Adipocyte (in vitro differentiated cells): Measurements from ENCODE around the gene AP3B2.

Experiments used
- DNase-seq: peaks from one replicate; pipeline ENCODE4 v3.0.0-alpha.2; 2015; ENCODE audit warnings: low read depth
- H3K27me3 ChIP-seq: replicated peaks from 2 replicates; pipeline ENCODE4 v1.7.0; 2013; ENCODE audit warnings: mild to moderate bottlenecking, low read length, moderate library complexity; ENCODE audit not compliant: control insufficient read depth, insufficient read depth
- H3K36me3 ChIP-seq: 2 replicates; pipeline ENCODE4 v1.7.0; 2013; ENCODE audit warnings: low read length, mild to moderate bottlenecking, moderate library complexity; ENCODE audit not compliant: control insufficient read depth, insufficient read depth, severe bottlenecking
- H3K4me1 ChIP-seq: 2 replicates; pipeline ENCODE4 v1.7.0; 2013; ENCODE audit warnings: mild to moderate bottlenecking, low read length, moderate library complexity; ENCODE audit not compliant: control insufficient read depth, insufficient read depth
- H3K4me3 ChIP-seq: 2 replicates; pipeline ENCODE4 v1.7.0; 2013; ENCODE audit warnings: mild to moderate bottlenecking, low read length, moderate library complexity
- H3K9ac ChIP-seq: 2 replicates; pipeline ENCODE4 v1.7.0; 2013; ENCODE audit warnings: mild to moderate bottlenecking, low read length, moderate library complexity
- H3K9me3 ChIP-seq: 2 replicates; pipeline ENCODE4 v1.7.0; 2013; ENCODE audit warnings: mild to moderate bottlenecking, low read length, moderate library complexity; ENCODE audit not compliant: control insufficient read depth

AP3B2 gene

GRCh38 chr15:82709421-82710207 lies at the start of gene AP3B2:
AP3B2 (minus strand) TSS chr15:82709875; CDS start chr15:82709706, 169 bp downstream.
- H3K9ac ChIP-seq = peak within 1 kb of the TSS; percentile 78
- DNase-seq = peak; percentile 88
- peaks cover 12% of the 10 kb centered on the region for H3K4me1 ChIP-seq
- H3K4me3 ChIP-seq = peak within 1 kb of the TSS; percentile 81
- no peaks in the 10 kb centered on the region for H3K36me3 ChIP-seq
- peaks cover 19% of the 10 kb centered on the region for H3K27me3 ChIP-seq
- H3K9me3 ChIP-seq = no peaks in the 10 kb centered on the region

GRCh38 chr15:82751308-82751707 lies 41.6 kb upstream of the AP3B2 start:
- Histone ChIP-seq H3K4me3 (peak overlapping the region; percentile 98), H3K36me3 (peaks cover 34% of the 10 kb centered on the region), H3K9me3 (no peaks in the 10 kb centered on the region), H3K27me3 (no peaks in the 10 kb centered on the region), H3K9ac (peak overlapping the region; percentile 97), H3K4me1 (peaks cover 24% of the 10 kb centered on the region)
- peak; percentile 9 for DNase-seq

- peak; percentile 45 for DNase-seq
- peak overlapping the region; percentile 98 for H3K4me3 ChIP-seq
- peak overlapping the region; percentile 97 for H3K9ac ChIP-seq
- peaks cover 24% of the 10 kb centered on the region for H3K4me1 ChIP-seq
- H3K9me3 ChIP-seq = no peaks in the 10 kb centered on the region
- no peaks in the 10 kb centered on the region for H3K27me3 ChIP-seq
- peaks cover 29% of the 10 kb centered on the region for H3K36me3 ChIP-seq
Observed at GRCh38 chr15:82750831-82751180, 41.1 kb upstream of the AP3B2 start.

- peak; percentile 98 for DNase-seq
- Histone ChIP-seq H3K36me3 (peaks cover 23% of the 10 kb centered on the region), H3K9me3 (no peaks in the 10 kb centered on the region), H3K4me1 (peaks cover 24% of the 10 kb centered on the region), H3K4me3 (peak overlapping the region; percentile 98), H3K27me3 (no peaks in the 10 kb centered on the region), H3K9ac (peak overlapping the region; percentile 97)
Observed at GRCh38 chr15:82749951-82750830, 40.5 kb upstream of the AP3B2 start.

- Histone ChIP-seq H3K4me3 (no peak overlapping the region), H3K9ac (no peak overlapping the region), H3K9me3 (no peaks in the 10 kb centered on the region), H3K27me3 (no peaks in the 10 kb centered on the region), H3K36me3 (peaks cover 12% of the 10 kb centered on the region), H3K4me1 (peaks cover 24% of the 10 kb centered on the region)
- DNase-seq = no peak
Observed at GRCh38 chr15:82748315-82748714, 38.6 kb upstream of the AP3B2 start.

GRCh38 chr15:82743810-82744209 lies 34.1 kb upstream of the AP3B2 start:
- no peaks in the 10 kb centered on the region for H3K36me3 ChIP-seq
- no peaks in the 10 kb centered on the region for H3K27me3 ChIP-seq
- no peaks in the 10 kb centered on the region for H3K9me3 ChIP-seq
- peaks cover 21% of the 10 kb centered on the region for H3K4me1 ChIP-seq
- no peak overlapping the region for H3K9ac ChIP-seq
- no peak overlapping the region for H3K4me3 ChIP-seq
- DNase-seq = no peak

- Histone ChIP-seq H3K27me3 (no peaks in the 10 kb centered on the region), H3K9ac (peak overlapping the region; percentile 0), H3K4me1 (peaks cover 14% of the 10 kb centered on the region), H3K4me3 (no peak overlapping the region), H3K36me3 (no peaks in the 10 kb centered on the region), H3K9me3 (no peaks in the 10 kb centered on the region)
- DNase-seq = peak; percentile 5
Observed at GRCh38 chr15:82742134-82742533, 32.5 kb upstream of the AP3B2 start.

GRCh38 chr15:82739086-82739485 lies 29.4 kb upstream of the AP3B2 start:
- peaks cover 14% of the 10 kb centered on the region for H3K4me1 ChIP-seq
- H3K9me3 ChIP-seq = no peaks in the 10 kb centered on the region
- H3K27me3 ChIP-seq = no peaks in the 10 kb centered on the region
- no peak overlapping the region for H3K9ac ChIP-seq
- DNase-seq = no peak
- H3K4me3 ChIP-seq = no peak overlapping the region
- H3K36me3 ChIP-seq = peaks cover 6% of the 10 kb centered on the region

GRCh38 chr15:82737975-82738374 lies 28.3 kb upstream of the AP3B2 start:
- Histone ChIP-seq H3K4me3 (no peak overlapping the region), H3K4me1 (peaks cover 14% of the 10 kb centered on the region), H3K9ac (no peak overlapping the region), H3K9me3 (no peaks in the 10 kb centered on the region), H3K36me3 (peaks cover 6% of the 10 kb centered on the region), H3K27me3 (no peaks in the 10 kb centered on the region)
- no peak for DNase-seq

- DNase-seq = no peak
- H3K4me3 ChIP-seq = no peak overlapping the region
- H3K27me3 ChIP-seq = no peaks in the 10 kb centered on the region
- H3K36me3 ChIP-seq = no peaks in the 10 kb centered on the region
- no peaks in the 10 kb centered on the region for H3K4me1 ChIP-seq
- no peak overlapping the region for H3K9ac ChIP-seq
- H3K9me3 ChIP-seq = no peaks in the 10 kb centered on the region
Observed at GRCh38 chr15:82731527-82731926, 21.9 kb upstream of the AP3B2 start.

- H3K27me3 ChIP-seq = no peaks in the 10 kb centered on the region
Observed at GRCh38 chr15:82730022-82730530, 20.4 kb upstream of the AP3B2 start.

More at GRCh38 chr15:82730022-82730530, 20.4 kb upstream of the AP3B2 start:
- H3K9ac ChIP-seq = no peak overlapping the region
- no peaks in the 10 kb centered on the region for H3K9me3 ChIP-seq
- DNase-seq = no peak
- H3K4me1 ChIP-seq = no peaks in the 10 kb centered on the region
- no peaks in the 10 kb centered on the region for H3K36me3 ChIP-seq
- H3K4me3 ChIP-seq = no peak overlapping the region
